Neural cell (in vitro differentiated cells): Measurements from ENCODE around the gene MT1HL1. TPM values are rescaled to one million over a fixed set of nuclear protein-coding genes. Genes with fewer than 3 reads are reported as not detected.

Experiments
- H2AFZ ChIP-seq: fragments of 200-600, 300-800 bp; sonication (generic), shearing (Covaris generic); 2 replicates; pipeline ENCODE4 v1.6.0; 2014; ENCODE audit warnings: low read depth, mild to moderate bottlenecking, antibody characterized with exemption, low read length, moderate library complexity
- H3F3A ChIP-seq: fragments of 200-600 bp; shearing (Covaris generic); 2 replicates; pipeline ENCODE4 v1.6.1; 2016; ENCODE audit warnings: mild to moderate bottlenecking, moderate library complexity, mixed read lengths, antibody characterized with exemption, low read length; ENCODE audit not compliant: insufficient read depth, poor library complexity, severe bottlenecking
- H3K27ac ChIP-seq: fragments of 200-600, 300-800 bp; sonication (generic), shearing (Covaris generic); 2 replicates; pipeline ENCODE4 v1.5.1; 2014; ENCODE audit warnings: mild to moderate bottlenecking, low read length, moderate library complexity
- H3K27me3 ChIP-seq: fragments of 300-800, 200-600 bp; sonication (generic), shearing (Covaris generic); 2 replicates; pipeline ENCODE4 v1.6.0; 2014; ENCODE audit warnings: mild to moderate bottlenecking, low read depth, low read length, moderate library complexity; ENCODE audit not compliant: insufficient read depth
- H3K36me3 ChIP-seq: fragments of 300-800, 200-600 bp; sonication (generic), shearing (Covaris generic); 2 replicates; pipeline ENCODE4 v1.5.1; 2014; ENCODE audit warnings: mild to moderate bottlenecking, antibody characterized with exemption, low read length, moderate library complexity; ENCODE audit not compliant: insufficient read depth
- H3K4me2 ChIP-seq: fragments of 300-800, 200-600 bp; sonication (generic), shearing (Covaris generic); 2 replicates; pipeline ENCODE4 v1.6.0; 2014; ENCODE audit warnings: mild to moderate bottlenecking, low read length
- H3K4me3 ChIP-seq: fragments of 300-800, 200-600 bp; sonication (generic), shearing (Covaris generic); 2 replicates; pipeline ENCODE4 v1.5.1; 2014; ENCODE audit warnings: mild to moderate bottlenecking, low read length, moderate library complexity
- H3K79me2 ChIP-seq: fragments of 200-600 bp; shearing (Covaris generic); replicated peaks from 2 replicates; pipeline ENCODE4 v1.6.0; 2014; ENCODE audit warnings: mild to moderate bottlenecking, low read length, moderate library complexity; ENCODE audit not compliant: insufficient read depth
- H3K9ac ChIP-seq: fragments of 300-800, 200-600 bp; sonication (generic), shearing (Covaris generic); 2 replicates; pipeline ENCODE4 v1.6.1; 2016; ENCODE audit warnings: mild to moderate bottlenecking, low read length, mixed read lengths
- H3K9me2 ChIP-seq: fragments of 200-600 bp; shearing (Covaris generic); 2 replicates; pipeline ENCODE4 v1.6.1; 2016; ENCODE audit warnings: mild to moderate bottlenecking, low read length, mixed read lengths; ENCODE audit not compliant: insufficient read depth
- H3K9me3 ChIP-seq: fragments of 200-600, 300-800 bp; sonication (generic), shearing (Covaris generic); 2 replicates; pipeline ENCODE4 v1.6.1; 2016; ENCODE audit warnings: mild to moderate bottlenecking, mixed run types, low read length, moderate library complexity, mixed read lengths
- H4K20me1 ChIP-seq: fragments of 200-600 bp; shearing (Covaris generic); 2 replicates; pipeline ENCODE4 v1.6.1; 2016; ENCODE audit warnings: mild to moderate bottlenecking, mixed run types; ENCODE audit not compliant: insufficient read depth
- CTCF ChIP-seq: fragments of 450-650 bp; IDR thresholded peaks from 2 replicates; pipeline ENCODE4 v1.5.1; 2014; ENCODE audit warnings: antibody characterized with exemption, mild to moderate bottlenecking, moderate library complexity; ENCODE audit not compliant: poor library complexity, severe bottlenecking
- EP300 ChIP-seq: fragments of 450-650 bp; conservative IDR thresholded peaks from 2 replicates; pipeline ENCODE4 v1.6.1; 2014; ENCODE audit warnings: antibody characterized with exemption, mild to moderate bottlenecking, moderate library complexity; ENCODE audit not compliant: poor library complexity, severe bottlenecking
- EZH2 ChIP-seq: fragments of 200-600, 300-800 bp; shearing (Covaris generic), sonication (generic); IDR thresholded peaks from 2 replicates; pipeline ENCODE4 v1.6.1; 2014; ENCODE audit warnings: antibody characterized with exemption, low read length, borderline replicate concordance, mild to moderate bottlenecking; ENCODE audit not compliant: insufficient read depth, poor library complexity, severe bottlenecking
- MXI1 ChIP-seq: fragments of 450-650 bp; conservative IDR thresholded peaks from 2 replicates; pipeline ENCODE4 v1.6.1; 2014; ENCODE audit warnings: antibody characterized with exemption, mild to moderate bottlenecking; ENCODE audit not compliant: poor library complexity, severe bottlenecking
- POLR2AphosphoS5 ChIP-seq: IDR thresholded peaks from 2 replicates; pipeline ENCODE4 v1.6.1; 2012
- RAD21 ChIP-seq: fragments of 450-650 bp; conservative IDR thresholded peaks from 2 replicates; pipeline ENCODE4 v1.6.1; 2014; ENCODE audit warnings: antibody characterized with exemption, mild to moderate bottlenecking, moderate library complexity
- REST ChIP-seq: IDR thresholded peaks from 2 replicates; pipeline ENCODE4 v1.6.1; 2012; ENCODE audit warnings: borderline replicate concordance
- SMC3 ChIP-seq: fragments of 450-650 bp; conservative IDR thresholded peaks from 2 replicates; pipeline ENCODE4 v1.6.1; 2014; ENCODE audit warnings: antibody characterized with exemption, mild to moderate bottlenecking, moderate library complexity; ENCODE audit not compliant: poor library complexity
- TAF1 ChIP-seq: IDR thresholded peaks from 2 replicates; pipeline ENCODE4 v1.6.1; 2012; ENCODE audit warnings: low read depth
- polyA plus RNA-seq: library from polyadenylated mRNA; depleted of rRNA; stranded (reverse); fragments of >200 nt; gene quantifications from 2 replicates; pipeline ENCODE4 v1.2.3, GENCODE V29; 2014

Gene MT1HL1
- polyA plus RNA-seq, 1 donor from 2014 or later, result not detected

- no peak overlapping the region for H3K4me3 ChIP-seq
- no peaks in the 10 kb centered on the region for H4K20me1 ChIP-seq
- no peaks in the 10 kb centered on the region for H3K9me2 ChIP-seq
- H3K9me3 ChIP-seq, result no peaks in the 10 kb centered on the region
- no peak overlapping the region for H3K27ac ChIP-seq
- no peaks in the 10 kb centered on the region for H3F3A ChIP-seq
- no peaks in the 10 kb centered on the region for H3K79me2 ChIP-seq
- H3K36me3 ChIP-seq, result no peaks in the 10 kb centered on the region
- H3K4me2 ChIP-seq, result no peak overlapping the region
- no peak for TF ChIP-seq TAF1
- no peak for TF ChIP-seq CTCF
- TF ChIP-seq MXI1, result no peak
- TF ChIP-seq SMC3, result no peak
- TF ChIP-seq EZH2, result no peak
- TF ChIP-seq EP300, result no peak
- no peak for TF ChIP-seq POLR2AphosphoS5
- no peak for TF ChIP-seq REST
- no peak for TF ChIP-seq RAD21
- H3K27me3 ChIP-seq, result no peaks in the 10 kb centered on the region
- no peak overlapping the region for H3K9ac ChIP-seq
- no peak overlapping the region for H2AFZ ChIP-seq
Measured at GRCh38 chr1:237000191-237000590, 4.0 kb downstream of the MT1HL1 start.

- Histone ChIP-seq H3K4me2 (no peak overlapping the region), H3K9me2 (no peaks in the 10 kb centered on the region), H3K27me3 (no peaks in the 10 kb centered on the region), H2AFZ (no peak overlapping the region), H3K27ac (no peak overlapping the region), H3K4me3 (no peak overlapping the region), H3K36me3 (no peaks in the 10 kb centered on the region), H3K79me2 (no peaks in the 10 kb centered on the region), H4K20me1 (no peaks in the 10 kb centered on the region), H3F3A (no peaks in the 10 kb centered on the region), H3K9ac (no peak overlapping the region), H3K9me3 (no peaks in the 10 kb centered on the region)
- TF ChIP-seq TAF1, result no peak
- no peak for TF ChIP-seq EZH2
- no peak for TF ChIP-seq CTCF
- no peak for TF ChIP-seq REST
- no peak for TF ChIP-seq SMC3
- no peak for TF ChIP-seq MXI1
- TF ChIP-seq EP300, result no peak
- TF ChIP-seq POLR2AphosphoS5, result no peak
- no peak for TF ChIP-seq RAD21
Measured at GRCh38 chr1:236998546-236998945, 5.7 kb downstream of the MT1HL1 start.
